Measurements from ENCODE around the gene CNN3. TPM values are rescaled to one million over a fixed set of nuclear protein-coding genes. Genes with fewer than 3 reads are reported as not detected.

CNN3 gene
- total and polyA plus RNA-seq, 2 donors (not counting 3 experiments of a cell fraction or from before 2014, with no cell fraction given) = 174 to 392 TPM

GRCh38 chr1:94925561-94926125 is 1.3 kb downstream of the CNN3 start:
- Histone ChIP-seq H3K4me3 (replicated peaks in 1 of 3; ENCODE audit: insufficient read depth in 1 of 3, low read depth in 1 of 3, low read length in 3 of 3) (peak overlapping the region; percentile 75 to 99 (median 90)), H3K27ac (ENCODE audit: insufficient read depth, low read depth, low read length) (peak overlapping the region; percentile 100), H3K9me3 (replicated peaks; ENCODE audit: control insufficient read depth, insufficient read depth, low read length) (no peaks in the 10 kb centered on the region), H4K20me1 (replicated peaks; ENCODE audit: control insufficient read depth, extremely low read depth, insufficient read depth, low read length) (peaks cover 11% of the 10 kb centered on the region), H3K4me1 (ENCODE audit: control insufficient read depth, extremely low read depth, insufficient read depth, low read length) (peaks cover 53% of the 10 kb centered on the region), H3K36me3 (ENCODE audit: control insufficient read depth in 2 of 2, extremely low read depth in 1 of 2, insufficient read depth in 2 of 2, low read length in 2 of 2) (no peaks in the 10 kb centered on the region), H3K27me3 (ENCODE audit: control insufficient read depth in 2 of 2, insufficient read depth in 2 of 2, low read length in 2 of 2) (no peaks in the 10 kb centered on the region), H3K4me2 (ENCODE audit: insufficient read depth, low read length) (peak overlapping the region; percentile 98), H2AFZ (ENCODE audit: low read depth, low read length) (peak overlapping the region; percentile 55), H3K9ac (replicated peaks; ENCODE audit: extremely low read depth, insufficient read depth, low read length) (peak overlapping the region; percentile 100), H3K9me1 (replicated peaks; ENCODE audit: control insufficient read depth, extremely low read depth, insufficient read depth, low read length) (no peaks in the 10 kb centered on the region), H3K79me2 (ENCODE audit: control insufficient read depth, insufficient read depth, low read length) (peaks cover 58% of the 10 kb centered on the region)
- intact Hi-C loops (cut with micrococcal nuclease) (loop anchor here (1.0 to 5.0 kb wide), 7 partner anchors 21 to 118 kb away; no protein-coding TSS in a partner anchor), dilution Hi-C loops (cut with MboI; ENCODE audit: extremely low pct_ligation_motif_present, low sequenced_read_pairs) (no loop called here)
- peak; percentile 66 for TF ChIP-seq JUN (IDR thresholded peaks at IDR 0.05; ENCODE audit: borderline replicate concordance, insufficient read depth, insufficient read length, low read depth)
- no peak for TF ChIP-seq GATA2 (IDR thresholded peaks at IDR 0.05; ENCODE audit: insufficient read depth, insufficient read length, low read depth, low read length)
- TF ChIP-seq MAX (IDR thresholded peaks at IDR 0.05; ENCODE audit: insufficient read depth, insufficient read length) = no peak
- no peak for TF ChIP-seq CTCF (IDR thresholded peaks at IDR 0.05; ENCODE audit: extremely low read depth in 1 of 2, insufficient read depth in 1 of 2, low read depth in 1 of 2, low read length in 2 of 2)
- TF ChIP-seq POLR2A (IDR thresholded peaks at IDR 0.05; ENCODE audit: low read depth, low read length) = peak; percentile 84
- peak; percentile 40 for TF ChIP-seq FOS (IDR thresholded peaks at IDR 0.05; ENCODE audit: borderline replicate concordance, insufficient read depth, low read length)
- peak; percentile 56 for TF ChIP-seq POLR2AphosphoS5 (IDR thresholded peaks at IDR 0.05; ENCODE audit: insufficient read depth, low read depth, low read length)
- TF ChIP-seq MYC (IDR thresholded peaks at IDR 0.05; ENCODE audit: low read depth, low read length) = no peak
- no peak for TF ChIP-seq EZH2 (IDR thresholded peaks at IDR 0.05; ENCODE audit: borderline replicate concordance, low read depth, low read length, severe bottlenecking)
- ChIA-PET CTCF (interaction anchor here (0.6 to 7.8 kb wide), 7 partner anchors 10 to 118 kb away, joined by 3 to 57 read pairs (median 4); no protein-coding TSS in a partner anchor), POLR2A (no interaction called here)
- no TSS peak for BruUV-seq (replicated peaks)
- FAIRE-seq = peak; percentile 91
- DNase-seq (ENCODE audit: low read depth, low spot score) = peak; percentile 81

Measured in endothelial cell of umbilical vein (primary cell).